H1 (cell line): ENCODE results near the gene RAI14.

Source experiments
- RXRA ChIP-seq: IDR thresholded peaks from 2 replicates; pipeline ENCODE4 v1.6.1; 2011; ENCODE audit warnings: low read depth, mild to moderate bottlenecking, low read length, moderate library complexity; ENCODE audit not compliant: insufficient read depth
- SIN3A ChIP-seq, 2 experiments: IDR thresholded peaks in 1 of 2; conservative IDR thresholded peaks in 1 of 2; 2 replicates each; pipeline ENCODE4 v1.6.1; 2011 to 2012; ENCODE audit warnings: low read length in 2 of 2, improper control_type of control experiment in 1 of 2, low read depth in 1 of 2, mild to moderate bottlenecking in 1 of 2
- TAF1 ChIP-seq: IDR thresholded peaks from 2 replicates; pipeline ENCODE4 v1.6.1; 2011; ENCODE audit warnings: mild to moderate bottlenecking, low read depth, low read length
- TF ChIP-seq, protein P1 (sequence below), 3 experiments: IDR thresholded peaks; 1 replicate in 2 of 3; 2 replicates in 1 of 3; pipeline versions ENCODE4 v1.5.1 to v1.6.1; 2011; ENCODE audit warnings: low read length in 3 of 3, mild to moderate bottlenecking in 3 of 3, inconsistent platforms in 2 of 3, low read depth in 1 of 3, moderate library complexity in 1 of 3; ENCODE audit not compliant: insufficient read depth in 1 of 3; ENCODE audit errors: control extremely low read depth in 1 of 3
- TF ChIP-seq, protein P2 (sequence below): IDR thresholded peaks from 2 replicates; pipeline ENCODE4 v1.6.1; 2012; ENCODE audit warnings: inconsistent platforms

- TF ChIP-seq, protein P1, sequence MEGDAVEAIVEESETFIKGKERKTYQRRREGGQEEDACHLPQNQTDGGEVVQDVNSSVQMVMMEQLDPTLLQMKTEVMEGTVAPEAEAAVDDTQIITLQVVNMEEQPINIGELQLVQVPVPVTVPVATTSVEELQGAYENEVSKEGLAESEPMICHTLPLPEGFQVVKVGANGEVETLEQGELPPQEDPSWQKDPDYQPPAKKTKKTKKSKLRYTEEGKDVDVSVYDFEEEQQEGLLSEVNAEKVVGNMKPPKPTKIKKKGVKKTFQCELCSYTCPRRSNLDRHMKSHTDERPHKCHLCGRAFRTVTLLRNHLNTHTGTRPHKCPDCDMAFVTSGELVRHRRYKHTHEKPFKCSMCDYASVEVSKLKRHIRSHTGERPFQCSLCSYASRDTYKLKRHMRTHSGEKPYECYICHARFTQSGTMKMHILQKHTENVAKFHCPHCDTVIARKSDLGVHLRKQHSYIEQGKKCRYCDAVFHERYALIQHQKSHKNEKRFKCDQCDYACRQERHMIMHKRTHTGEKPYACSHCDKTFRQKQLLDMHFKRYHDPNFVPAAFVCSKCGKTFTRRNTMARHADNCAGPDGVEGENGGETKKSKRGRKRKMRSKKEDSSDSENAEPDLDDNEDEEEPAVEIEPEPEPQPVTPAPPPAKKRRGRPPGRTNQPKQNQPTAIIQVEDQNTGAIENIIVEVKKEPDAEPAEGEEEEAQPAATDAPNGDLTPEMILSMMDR (IDR thresholded peaks at IDR 0.05; ENCODE audit: control extremely low read depth in 1 of 3, insufficient read depth in 1 of 3, low read depth in 1 of 3, low read length in 3 of 3): no peak
- TF ChIP-seq, protein P2, sequence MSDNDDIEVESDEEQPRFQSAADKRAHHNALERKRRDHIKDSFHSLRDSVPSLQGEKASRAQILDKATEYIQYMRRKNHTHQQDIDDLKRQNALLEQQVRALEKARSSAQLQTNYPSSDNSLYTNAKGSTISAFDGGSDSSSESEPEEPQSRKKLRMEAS: no peak
- TF ChIP-seq RXRA (no peak), SIN3A (conservative IDR thresholded peaks at IDR 0.05 in 1 of 2, IDR thresholded peaks at IDR 0.05 in 1 of 2; ENCODE audit: low read depth in 1 of 2, low read length in 2 of 2) (0 out of 4 replicates have a peak, but pooled peaks have one; percentile 13 to 43), TAF1 (no peak)
Measured at GRCh38 chr5:34717426-34718327, 61.5 kb downstream of the RAI14 start.
